ENCODE data around the gene AHCTF1.

- TF ChIP-seq POLR2A (IDR thresholded peaks at IDR 0.05) (no peak), CTCF (IDR thresholded peaks at IDR 0.05) (no peak)
Observed at GRCh38 chr1:246797157-246797556, 134.6 kb downstream of the AHCTF1 start.

Measured in thyroid gland (tissue), 4 donors.